HEK293 (cell line): ENCODE data around the gene SUDS3.

Source experiments
- CTCF ChIA-PET: fragments of 350-600 bp; formaldehyde crosslinking; extraction: SDS; loops from one replicate; lab custom pipeline; 2021; ENCODE audit warnings: antibody characterized with exemption; lab: Yijun Ruan, JAX
- POLR2A ChIA-PET: fragments of 300-600 bp; formaldehyde crosslinking; extraction: SDS; loops from one replicate; lab custom pipeline; 2020; ENCODE audit warnings: antibody characterized with exemption, inconsistent platforms; lab: Yijun Ruan, JAX
- H3K27ac ChIP-seq: fragments of 200-500 bp; sonication (Bioruptor generic); 2 replicates; pipeline ENCODE4 v1.5.1; 2014; ENCODE audit warnings: low read depth, low read length, control low read depth, inconsistent platforms; ENCODE audit errors: extremely low read depth
- H3K36me3 ChIP-seq, 2 experiments: fragments of 200-500 bp in 1 of 2; sonication (Bioruptor generic) in 1 of 2; 1 replicate in 1 of 2; 2 replicates in 1 of 2; pipeline ENCODE4 v1.5.1; 2014 to 2017; ENCODE audit warnings: inconsistent platforms in 2 of 2, low read length in 2 of 2; ENCODE audit not compliant: control insufficient read depth in 2 of 2, insufficient read depth in 1 of 2
- H3K4me1 ChIP-seq: fragments of 200-500 bp; sonication (Bioruptor generic); 2 replicates; pipeline ENCODE4 v1.5.1; 2014; ENCODE audit warnings: mild to moderate bottlenecking, low read length, inconsistent platforms; ENCODE audit not compliant: control insufficient read depth, insufficient read depth
- H3K4me3 ChIP-seq: 2 replicates; pipeline ENCODE4 v1.5.1; 2011; ENCODE audit warnings: low read depth, mild to moderate bottlenecking, control low read depth, low read length, moderate library complexity
- H3K9me3 ChIP-seq: fragments of 200-500 bp; sonication (Bioruptor generic); 2 replicates; pipeline ENCODE4 v1.5.1; 2014; ENCODE audit warnings: low read depth, low read length, inconsistent platforms; ENCODE audit not compliant: control insufficient read depth, insufficient read depth
- BCL6B ChIP-seq: fragments of 450-650 bp; formaldehyde crosslinking; IDR thresholded peaks from 2 replicates; pipeline ENCODE4 v1.5.1; 2017; ENCODE audit warnings: missing biosample characterization, missing genetic modification characterization
- FEZF1 ChIP-seq: fragments of 450-650 bp; formaldehyde crosslinking; IDR thresholded peaks from 2 replicates; pipeline ENCODE4 v1.5.1; 2016; ENCODE audit warnings: missing biosample characterization, missing genetic modification characterization
- HOXC10 ChIP-seq: sonication (generic); formaldehyde crosslinking; IDR thresholded peaks from 2 replicates; pipeline ENCODE4 v1.8.1; 2023; ENCODE audit warnings: mild to moderate bottlenecking, missing genetic modification reagents
- ZBTB1 ChIP-seq: fragments of 450-650 bp; formaldehyde crosslinking; IDR thresholded peaks from 2 replicates; pipeline ENCODE4 v1.5.1; 2016; ENCODE audit warnings: missing biosample characterization, missing genetic modification characterization
- ZBTB8A ChIP-seq: fragments of 450-650 bp; formaldehyde crosslinking; IDR thresholded peaks from 2 replicates; pipeline ENCODE4 v1.5.1; 2016; ENCODE audit warnings: missing biosample characterization, missing genetic modification characterization
- ZFHX2 ChIP-seq: fragments of 450-650 bp; formaldehyde crosslinking; conservative IDR thresholded peaks from 2 replicates; pipeline ENCODE4 v1.5.1; 2016; ENCODE audit warnings: missing biosample characterization, missing genetic modification characterization
- ZNF184 ChIP-seq: fragments of 450-650 bp; IDR thresholded peaks from 2 replicates; pipeline ENCODE4 v1.5.1; 2018; ENCODE audit warnings: missing biosample characterization, mild to moderate bottlenecking, missing genetic modification characterization
- ZNF239 ChIP-seq: fragments of 450-650 bp; formaldehyde crosslinking; IDR thresholded peaks from 2 replicates; pipeline ENCODE4 v1.5.1; 2016; ENCODE audit warnings: missing biosample characterization, missing genetic modification characterization
- ZNF24 ChIP-seq: fragments of 450-650 bp; formaldehyde crosslinking; IDR thresholded peaks from 2 replicates; pipeline ENCODE4 v1.5.1; 2016; ENCODE audit warnings: missing biosample characterization, missing genetic modification characterization
- ZNF280C ChIP-seq: fragments of 450-650 bp; formaldehyde crosslinking; IDR thresholded peaks from 2 replicates; pipeline ENCODE4 v1.5.1; 2016; ENCODE audit warnings: missing biosample characterization, missing genetic modification characterization
- ZNF391 ChIP-seq: fragments of 450-650 bp; formaldehyde crosslinking; IDR thresholded peaks from 2 replicates; pipeline ENCODE4 v1.5.1; 2016; ENCODE audit warnings: low read depth, missing biosample characterization, missing genetic modification characterization, borderline replicate concordance
- ZNF433 ChIP-seq: fragments of 450-650 bp; formaldehyde crosslinking; IDR thresholded peaks from 2 replicates; pipeline ENCODE4 v1.5.1; 2016; ENCODE audit warnings: missing biosample characterization, missing genetic modification characterization, low read depth
- ZNF529 ChIP-seq: fragments of 450-650 bp; formaldehyde crosslinking; IDR thresholded peaks from 2 replicates; pipeline ENCODE4 v1.5.1; 2017; ENCODE audit warnings: missing genetic modification characterization, missing biosample characterization; ENCODE audit not compliant: insufficient replicate concordance
- ZNF548 ChIP-seq: fragments of 450-650 bp; formaldehyde crosslinking; IDR thresholded peaks from 2 replicates; pipeline ENCODE4 v1.5.1; 2016; ENCODE audit warnings: missing biosample characterization, missing genetic modification characterization
- ZNF658 ChIP-seq: fragments of 450-650 bp; formaldehyde crosslinking; IDR thresholded peaks from 2 replicates; pipeline ENCODE4; 2016; ENCODE audit warnings: missing biosample characterization, missing genetic modification characterization
- ZNF692 ChIP-seq: fragments of 450-650 bp; formaldehyde crosslinking; IDR thresholded peaks from 2 replicates; pipeline ENCODE4 v1.5.1; 2016; ENCODE audit warnings: missing biosample characterization, missing genetic modification characterization
- ZNF707 ChIP-seq: fragments of 450-650 bp; formaldehyde crosslinking; IDR thresholded peaks from 2 replicates; pipeline ENCODE4 v1.5.1; 2016; ENCODE audit warnings: missing biosample characterization, missing genetic modification characterization
- ZNF777 ChIP-seq: fragments of 450-650 bp; formaldehyde crosslinking; IDR thresholded peaks from 2 replicates; pipeline ENCODE4 v1.5.1; 2017; ENCODE audit warnings: missing biosample characterization, missing genetic modification characterization, borderline replicate concordance
- ZNF830 ChIP-seq: fragments of 450-650 bp; IDR thresholded peaks from 2 replicates; pipeline ENCODE4 v1.5.0; 2018; ENCODE audit warnings: missing biosample characterization, missing genetic modification characterization, low read depth, mild to moderate bottlenecking, moderate library complexity

SUDS3 gene

GRCh38 chr12:118342090-118342489, 34.3 kb upstream of the SUDS3 start:
- POLR2A ChIA-PET: no interaction called here
- no peak overlapping the region for H3K27ac ChIP-seq
- CTCF ChIA-PET: interaction anchor here (0.7 kb wide), 1 partner anchor 76 kb away, joined by 3 read pairs; no protein-coding TSS in a partner anchor
- no peaks in the 10 kb centered on the region for H3K36me3 ChIP-seq
- peaks cover 4% of the 10 kb centered on the region; the same call in 1 of the 2 replicates for H3K4me1 ChIP-seq
- H3K4me3 ChIP-seq: no peak overlapping the region
- no peaks in the 10 kb centered on the region for H3K9me3 ChIP-seq
- TF ChIP-seq ZNF707 (tag by site-specific recombination) (no peak), ZBTB8A (tag by site-specific recombination) (no peak), ZNF24 (tag by site-specific recombination) (no peak), ZNF239 (tag by site-specific recombination) (no peak), ZFHX2 (tag by site-specific recombination) (no peak)

- TF ChIP-seq ZBTB8A (tag by site-specific recombination) (no peak), ZNF692 (no peak), ZBTB1 (tag by site-specific recombination) (no peak), ZNF830 (tag by site-specific recombination) (no peak), BCL6B (tag by site-specific recombination) (no peak), FEZF1 (tag by site-specific recombination) (no peak), ZNF658 (tag by site-specific recombination) (no peak), ZNF777 (no peak), ZNF548 (tag by site-specific recombination) (no peak), ZNF391 (tag by site-specific recombination) (no peak), HOXC10 (CRISPR knock-in tag) (no peak), ZNF184 (tag by site-specific recombination) (no peak), ZNF529 (tag by site-specific recombination) (no peak)
- Histone ChIP-seq H3K36me3 (no peaks in the 10 kb centered on the region), H3K9me3 (no peaks in the 10 kb centered on the region), H3K4me3 (no peak overlapping the region), H3K27ac (no peak overlapping the region), H3K4me1 (peaks cover 4% of the 10 kb centered on the region; the same call in 1 of the 2 replicates)
- ChIA-PET POLR2A (no interaction called here), CTCF (interaction anchor here (1.1 to 2.2 kb wide), 3 partner anchors 13 to 161 kb away, joined by 3 to 9 read pairs (median 3); no protein-coding TSS in a partner anchor)
Observed at GRCh38 chr12:118344829-118345228, 31.5 kb upstream of the SUDS3 start.

GRCh38 chr12:118345355-118345754, 31.0 kb upstream of the SUDS3 start:
- no peak overlapping the region for H3K4me3 ChIP-seq
- H3K9me3 ChIP-seq: no peaks in the 10 kb centered on the region
- H3K4me1 ChIP-seq: no peaks in the 10 kb centered on the region
- TF ChIP-seq ZNF280C (tag by site-specific recombination) (no peak), ZBTB1 (tag by site-specific recombination) (no peak), ZNF433 (tag by site-specific recombination) (no peak)
- CTCF ChIA-PET: interaction anchor here (1.1 to 2.2 kb wide), 3 partner anchors 12 to 162 kb away, joined by 3 to 9 read pairs (median 3); no protein-coding TSS in a partner anchor
- POLR2A ChIA-PET: no interaction called here
- H3K27ac ChIP-seq: no peak overlapping the region
- no peaks in the 10 kb centered on the region for H3K36me3 ChIP-seq
